Kidney glomerular epithelial cell (primary cell): ENCODE results near the gene IGFN1.
"Not testable (repeated sequence)": the region's sequence is repeated elsewhere in the genome, so short reads cannot be mapped to it uniquely, and the experiment has no call there.

ENCODE experiments used
- DNase-seq: peaks from one replicate; lab custom pipeline; 2025; lab: John Stamatoyannopoulos, UW

Gene IGFN1

DNA sequence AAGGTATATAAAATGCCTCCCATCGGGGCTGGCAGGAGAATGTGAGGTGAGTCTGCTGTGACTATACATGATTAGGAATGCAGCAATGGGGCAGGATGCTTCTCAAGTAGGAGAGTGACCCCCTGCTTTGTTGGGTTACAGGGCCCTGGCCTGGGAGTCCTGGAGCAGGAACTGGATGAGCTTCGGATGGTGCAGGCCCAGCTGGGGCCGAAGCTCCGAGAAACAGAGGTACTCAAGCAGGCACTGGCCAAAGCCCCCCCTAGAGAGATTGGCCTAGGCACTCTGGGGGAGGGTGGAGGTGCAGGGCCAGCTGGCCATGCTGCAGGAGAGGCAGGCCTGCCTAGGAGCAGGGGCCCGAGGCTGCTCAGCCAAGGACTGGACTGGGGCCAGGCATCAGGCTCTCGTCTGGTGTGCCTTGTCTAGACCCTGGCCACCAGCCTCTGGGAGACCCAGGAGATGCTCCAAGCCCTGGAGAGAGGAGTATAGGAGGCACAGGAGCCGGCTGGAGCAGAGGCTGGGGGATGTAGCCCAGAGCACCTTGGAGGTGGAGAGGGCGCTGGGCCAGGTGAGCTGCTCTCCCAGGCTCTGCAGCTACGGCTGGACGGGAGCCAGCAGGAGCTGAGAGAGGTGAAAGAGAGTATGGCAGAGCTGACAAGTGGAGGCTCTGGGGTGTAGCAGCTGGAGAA is 59.8 kb downstream of the IGFN1 start:
- no peak for DNase-seq

DNA sequence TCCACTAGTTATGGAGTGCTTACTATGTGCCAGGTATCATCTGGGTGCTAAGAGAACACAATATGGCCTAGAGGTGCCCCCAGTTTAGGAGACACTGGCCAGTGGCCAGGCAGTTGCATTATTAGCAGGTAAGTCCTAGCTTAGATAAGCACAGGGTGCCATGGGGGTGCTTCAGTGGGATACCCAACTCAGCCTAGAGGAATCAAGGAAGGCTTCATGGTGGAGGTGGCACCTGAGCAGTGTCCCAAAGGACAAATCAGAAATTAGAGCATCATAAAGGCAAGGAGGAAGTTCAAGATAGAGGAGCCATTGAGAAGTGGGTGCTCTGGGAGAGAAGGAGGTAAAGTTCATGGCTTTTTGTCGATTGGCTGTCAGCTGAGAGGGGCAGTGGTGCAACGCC is 60.8 kb downstream of the IGFN1 start:
- DNase-seq: no peak

DNA sequence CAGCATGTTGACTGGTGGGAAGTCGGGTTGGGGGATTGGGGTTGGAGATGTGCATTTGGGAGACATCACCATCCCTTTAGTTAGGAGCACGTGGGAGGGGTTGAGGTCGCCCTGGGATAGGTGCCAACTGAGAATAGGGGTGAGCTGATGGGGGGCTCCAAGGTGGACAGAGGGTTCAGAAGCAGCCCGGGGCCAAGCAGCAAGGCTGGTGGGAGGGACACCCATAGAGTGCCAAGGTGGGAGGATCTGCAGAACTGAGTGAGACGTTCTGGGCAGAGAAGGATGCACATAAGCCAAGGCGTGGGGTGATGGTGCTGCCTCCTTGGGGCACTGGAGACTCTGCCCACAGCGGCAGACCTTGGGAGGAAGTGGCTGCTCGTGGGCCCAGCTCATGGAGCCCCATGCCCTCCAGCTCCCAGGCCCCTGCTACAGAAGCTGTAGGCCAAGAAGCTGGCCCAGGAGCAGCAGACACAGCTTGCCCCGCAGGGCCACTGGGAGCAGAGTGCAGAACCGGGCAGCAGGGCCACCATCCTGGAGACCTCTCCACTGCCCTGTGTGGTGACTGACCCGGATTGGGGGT is 61.3 kb downstream of the IGFN1 start:
- no peak for DNase-seq

DNA sequence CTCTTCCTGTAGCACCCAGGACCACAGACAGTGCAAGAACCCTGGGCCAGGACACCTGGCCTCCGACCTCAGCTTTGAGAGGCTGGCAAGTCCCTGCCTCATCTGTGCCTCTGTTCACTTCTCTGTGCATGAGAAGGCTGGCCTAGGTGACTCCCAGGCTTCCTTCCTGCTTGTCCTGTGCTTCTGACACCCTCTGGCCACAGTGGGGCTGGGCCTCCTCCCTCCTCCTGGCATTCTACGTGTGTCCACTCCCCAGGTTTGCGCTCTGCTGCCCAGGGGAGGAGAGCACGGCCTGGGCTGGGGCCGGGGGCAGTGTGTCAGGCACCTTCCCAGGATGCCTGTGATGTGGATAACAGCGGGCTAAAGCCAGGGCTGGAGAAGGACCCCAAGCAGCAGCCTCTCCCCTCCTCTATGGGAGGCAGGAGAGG is 62.3 kb downstream of the IGFN1 start:
- no peak for DNase-seq

DNA sequence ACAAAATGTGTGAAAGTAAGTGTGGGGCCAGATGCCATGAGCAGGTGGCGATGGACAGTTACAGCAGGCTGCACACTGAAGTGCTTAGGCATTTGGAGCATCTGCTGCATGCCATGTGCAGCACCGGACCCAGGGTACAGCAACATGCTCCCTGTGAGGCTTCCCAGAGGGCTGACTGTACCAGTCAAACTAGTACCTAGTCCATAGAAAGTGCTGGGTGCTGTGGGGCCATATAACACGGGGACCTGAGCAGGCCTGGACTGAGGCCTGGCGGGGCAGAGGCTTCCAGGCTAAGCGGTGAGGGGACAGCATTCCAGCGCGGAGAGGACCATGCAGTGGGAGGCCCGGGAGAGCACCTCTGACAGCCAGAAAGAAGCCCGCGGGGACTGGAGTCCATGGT is 62.8 kb downstream of the IGFN1 start:
- DNase-seq: no peak

DNA sequence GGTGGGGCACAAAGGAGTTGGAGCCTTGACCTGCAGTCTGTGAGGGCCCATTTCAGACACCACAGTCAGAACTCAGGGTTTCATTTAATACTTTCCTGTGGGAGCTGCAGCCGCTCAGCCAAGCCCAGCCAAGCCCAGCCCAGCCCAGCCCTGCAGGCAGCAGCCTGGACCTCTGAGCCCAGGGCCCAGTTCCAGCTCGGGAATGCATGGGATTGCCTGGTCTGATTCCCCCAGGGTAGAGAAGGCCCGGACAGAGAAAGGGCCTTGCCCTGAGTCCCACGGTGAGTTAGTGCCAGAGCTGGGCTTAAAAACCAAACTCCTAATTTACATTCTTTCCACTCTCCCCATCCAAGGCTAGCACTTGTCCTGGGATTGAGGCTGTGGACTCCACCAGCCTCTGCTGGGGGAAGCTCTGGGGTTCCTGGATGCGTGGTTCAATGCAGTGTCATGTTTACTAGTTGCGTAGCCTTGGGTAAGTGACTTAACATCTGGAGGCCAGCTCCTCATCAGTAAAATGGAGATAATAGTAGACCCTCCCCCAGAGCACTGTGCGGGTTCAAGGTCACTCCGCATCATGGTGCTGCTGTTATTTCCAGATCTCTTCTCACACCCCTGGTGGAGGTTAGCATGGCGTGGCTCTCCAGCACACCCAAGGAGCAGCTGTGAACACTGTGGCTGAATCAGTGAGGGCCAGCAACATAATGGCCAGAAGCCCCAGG is 63.4 kb downstream of the IGFN1 start:
- DNase-seq: no peak

DNA sequence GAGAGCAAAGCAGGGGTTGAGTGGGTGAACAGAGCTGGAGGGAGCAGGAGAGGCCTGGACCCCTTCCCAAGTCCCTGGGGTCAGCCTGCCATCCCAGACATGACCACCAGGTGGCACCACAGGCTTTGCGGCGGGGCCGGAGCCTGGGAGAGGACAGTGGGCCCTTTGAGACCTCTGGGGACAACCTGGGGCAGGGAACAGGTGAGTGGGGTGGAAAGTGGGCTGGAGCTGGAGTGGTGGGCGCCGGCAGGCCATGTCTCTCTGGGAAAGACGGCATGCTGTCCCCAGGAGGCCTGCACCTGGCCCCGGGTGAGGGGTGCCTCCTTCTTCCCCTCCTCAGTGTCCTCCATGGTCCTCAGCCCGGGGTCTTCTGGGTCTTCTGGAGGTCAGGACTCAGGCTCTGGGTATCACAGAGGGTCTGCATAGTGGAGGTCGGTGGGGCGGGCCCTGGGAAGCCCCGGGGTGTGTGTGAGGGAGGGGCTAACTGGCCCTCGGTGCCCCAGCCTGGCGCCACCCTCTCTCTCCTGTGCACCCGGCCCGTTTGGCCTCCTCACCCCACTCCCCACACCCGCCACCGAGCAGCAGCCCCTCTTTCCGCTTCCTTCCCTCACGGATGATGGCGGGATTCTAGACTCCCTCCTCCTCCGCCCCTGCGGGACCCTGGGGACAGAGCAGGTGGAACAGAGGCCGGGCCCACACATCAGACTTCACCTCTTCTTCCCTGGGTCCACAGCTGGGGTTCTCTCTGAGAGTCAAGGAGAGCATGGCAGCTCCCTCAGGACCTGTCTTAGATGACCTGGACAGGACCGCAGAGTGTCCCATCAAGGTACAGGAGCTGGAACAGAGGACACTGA is 64.2 kb downstream of the IGFN1 start:
- DNase-seq: peak; percentile 4

DNA sequence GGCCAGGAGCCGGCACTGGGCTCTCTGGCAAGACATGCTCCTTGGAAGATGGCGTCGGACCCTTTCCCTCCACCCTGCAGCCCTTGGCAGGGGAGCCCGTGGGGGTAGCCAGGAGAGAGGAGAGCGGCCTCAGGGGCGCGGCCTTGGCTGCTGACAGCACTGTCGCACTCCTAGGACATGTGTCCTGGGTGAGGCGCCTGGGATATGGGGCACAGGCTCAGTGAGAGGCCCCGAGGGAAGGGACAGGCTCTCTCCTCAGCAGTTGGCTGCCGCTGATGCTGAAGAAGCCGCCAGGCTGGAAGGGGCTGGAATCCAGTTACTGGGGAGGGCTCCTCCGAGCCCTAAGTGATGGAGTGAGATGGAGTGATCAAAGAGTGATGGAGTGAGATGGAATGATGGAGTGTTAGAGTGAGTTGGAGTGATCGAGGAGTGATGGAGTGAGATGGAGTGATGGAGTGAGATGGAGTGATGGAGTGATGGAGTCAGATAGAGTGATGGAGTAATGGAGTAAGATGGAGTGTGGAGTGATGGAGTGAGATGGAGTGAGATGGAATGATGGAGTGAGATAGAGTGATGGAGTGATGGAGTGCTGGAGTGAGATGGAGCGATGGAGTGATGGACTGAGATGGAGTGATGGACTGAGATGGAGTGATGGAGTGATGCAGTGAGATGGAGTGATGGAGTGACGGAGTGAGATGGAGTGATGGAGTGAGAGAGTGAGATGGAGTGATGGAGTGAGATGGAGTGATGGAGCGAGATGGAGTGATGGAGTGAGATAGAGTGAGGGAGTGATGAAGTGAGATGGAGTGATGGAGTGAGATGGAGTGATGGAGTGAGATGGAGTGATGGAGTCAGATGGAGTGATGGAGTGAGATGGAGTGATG is 65.1 kb downstream of the IGFN1 start:
- no peak for DNase-seq

DNA sequence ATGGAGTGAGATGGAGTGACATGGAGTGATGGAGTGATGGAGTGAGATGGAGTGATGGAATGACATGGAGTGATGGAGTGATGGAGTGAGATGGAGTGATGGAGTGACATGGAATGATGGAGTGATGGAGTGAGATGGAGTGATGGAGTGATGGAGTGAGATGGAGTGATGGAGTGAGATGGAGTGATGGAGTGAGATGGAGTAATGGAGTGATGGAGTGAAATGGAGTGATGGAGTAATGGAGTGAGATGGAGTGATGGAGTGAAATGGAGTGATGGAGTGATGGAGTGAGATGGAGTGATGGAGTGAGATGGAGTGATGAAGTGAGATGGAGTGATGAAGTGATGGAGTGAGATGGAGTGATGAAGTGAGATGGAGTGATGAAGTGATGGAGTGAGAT is 67.5 kb downstream of the IGFN1 start:
- DNase-seq: not testable (repeated sequence)

DNA sequence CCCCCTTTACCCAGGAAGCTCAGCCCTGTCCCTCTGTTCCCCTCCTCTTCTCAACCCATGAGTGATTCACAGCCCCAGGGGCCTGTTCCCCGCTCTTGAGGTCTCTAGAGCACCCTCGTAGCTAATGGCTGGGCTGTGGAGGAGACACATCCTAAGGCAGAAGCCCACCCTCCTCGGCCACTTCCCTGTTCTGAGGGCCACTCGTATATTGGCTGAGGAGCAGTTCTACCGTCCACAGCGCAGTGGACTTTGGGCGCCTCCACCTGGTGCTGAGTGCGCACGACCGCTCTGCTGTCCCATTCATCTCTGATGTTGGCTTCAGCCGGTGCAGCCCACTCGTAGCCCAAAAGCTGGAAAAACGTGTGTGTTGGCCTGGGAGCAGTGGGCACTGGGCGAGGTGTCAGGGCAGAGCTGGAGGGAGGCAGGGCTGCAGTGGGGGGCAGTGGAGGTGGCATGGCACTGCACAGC is 68.2 kb downstream of the IGFN1 start:
- no peak for DNase-seq

DNA sequence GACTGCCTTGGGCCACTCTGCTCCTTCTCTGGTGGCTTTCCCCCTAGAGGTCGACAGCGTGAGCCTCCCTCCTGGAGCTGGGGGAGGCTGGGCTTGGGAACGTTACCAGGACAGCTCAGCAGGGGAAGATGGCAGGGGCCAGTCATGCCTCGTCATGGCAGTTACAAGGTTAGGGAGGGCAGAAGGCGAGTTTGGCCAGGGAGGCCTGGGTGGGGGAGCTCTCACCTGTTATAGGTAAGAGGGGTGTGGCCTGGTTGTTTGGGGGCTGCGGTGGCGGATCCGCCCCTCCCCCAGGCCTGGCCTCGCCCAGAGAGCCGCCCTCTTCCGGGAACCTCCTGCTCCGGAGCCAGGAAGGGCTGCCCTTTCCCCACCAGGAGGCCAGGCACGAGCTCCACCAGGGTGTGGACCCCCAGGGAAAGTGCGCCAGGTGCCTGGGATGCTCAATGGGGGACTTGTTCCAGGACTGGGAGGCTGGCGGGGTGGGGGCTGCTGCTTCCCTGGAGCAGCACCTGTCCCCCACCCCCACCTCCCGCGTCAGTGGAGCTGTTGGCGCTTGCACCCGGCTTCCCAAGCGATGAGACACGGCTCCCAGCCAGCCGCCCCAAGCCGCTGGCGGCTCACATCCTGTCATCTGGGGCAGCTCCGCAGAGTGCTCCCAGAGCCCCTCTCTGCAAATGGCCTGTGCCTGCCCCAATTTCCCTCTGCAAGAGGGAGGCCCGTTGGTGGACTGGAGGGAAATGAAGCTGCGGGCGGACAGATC is 69.0 kb downstream of the IGFN1 start:
- peak; percentile 6 for DNase-seq

DNA sequence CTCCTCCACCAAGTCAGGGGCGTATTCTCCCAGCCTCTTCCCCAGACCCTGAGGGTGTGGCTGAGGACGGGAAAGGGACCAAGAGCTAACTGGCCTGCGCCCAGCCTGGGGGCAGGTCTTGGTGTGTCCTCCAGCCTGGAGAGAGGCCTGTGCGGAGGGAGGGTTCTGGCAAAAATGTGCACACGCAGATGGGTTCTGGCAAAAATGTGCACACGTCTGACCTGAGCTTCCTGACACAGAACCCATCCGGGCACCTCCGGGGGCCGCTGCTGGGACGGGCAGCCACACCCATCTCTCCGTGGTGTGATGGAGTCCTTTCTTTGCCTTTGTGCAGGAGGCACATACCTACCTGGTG is 69.6 kb downstream of the IGFN1 start:
- no peak for DNase-seq

DNA sequence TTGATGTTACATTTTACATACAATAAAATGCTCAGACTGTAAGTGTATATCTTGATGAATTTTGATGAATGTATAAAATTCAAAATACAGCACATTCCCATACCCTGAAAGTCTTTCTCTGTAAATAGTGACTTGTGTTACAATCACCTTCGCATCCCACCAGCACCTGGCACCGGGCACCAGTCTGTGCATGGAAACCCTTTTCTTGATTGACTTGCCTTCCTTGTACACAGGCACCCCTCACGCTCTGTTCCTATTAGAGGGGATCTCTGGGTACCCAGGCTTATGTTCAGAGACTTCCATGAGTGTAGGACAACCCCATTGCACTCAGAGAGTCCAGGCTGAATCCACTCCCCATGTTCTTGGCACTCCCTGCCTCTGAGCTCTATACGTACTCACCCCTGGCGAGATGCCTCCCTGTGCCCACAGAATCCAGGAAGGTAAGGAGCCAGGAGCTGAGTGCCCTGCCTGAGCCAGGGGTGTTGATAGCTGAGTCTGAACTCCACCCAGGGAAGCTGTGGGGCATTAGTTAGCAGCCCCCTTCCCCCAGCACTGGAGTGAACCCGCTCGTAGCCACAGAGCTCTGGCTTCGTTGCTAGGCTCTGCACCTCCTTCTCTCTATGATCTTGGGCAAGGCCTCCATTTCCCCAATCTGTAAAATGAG is 70.2 kb downstream of the IGFN1 start:
- DNase-seq: no peak

DNA sequence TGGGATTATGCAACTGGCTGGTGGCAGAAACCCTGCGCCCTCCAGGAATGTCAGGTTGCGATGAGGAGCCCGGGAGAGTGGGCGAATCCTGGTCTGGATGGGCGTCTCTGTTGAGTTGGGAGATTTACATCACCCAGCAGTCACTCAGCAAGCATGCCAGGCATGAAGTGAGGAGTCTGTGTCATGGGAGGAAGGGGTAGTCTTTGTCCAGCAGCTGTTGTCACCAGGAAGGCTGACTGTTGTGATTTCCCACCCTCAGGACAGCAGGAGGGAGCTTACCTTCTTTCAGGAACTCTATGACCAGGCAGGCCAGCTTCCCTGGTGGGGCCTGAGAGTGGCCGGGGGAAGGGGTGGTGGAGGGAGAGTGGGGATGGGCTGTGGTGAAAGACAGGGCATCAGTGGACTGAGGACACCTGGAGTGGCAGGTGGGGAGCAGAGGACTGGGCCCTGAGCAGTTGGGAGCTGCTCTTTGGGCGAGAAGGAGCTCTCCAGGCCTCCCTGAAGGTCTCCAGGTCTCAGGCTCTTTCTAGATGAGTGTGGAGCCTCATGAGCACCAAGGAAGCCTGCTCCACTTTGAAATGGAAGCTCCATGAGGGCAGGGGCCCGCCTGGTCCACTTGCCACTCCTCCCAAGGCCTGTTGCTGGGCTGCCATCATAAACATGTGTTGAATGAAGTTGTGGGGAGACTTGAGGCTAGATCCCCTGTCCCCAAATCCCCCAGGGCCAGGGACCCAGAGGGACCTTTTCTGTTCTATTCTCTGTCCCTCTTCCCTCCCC is 71.3 kb downstream of the IGFN1 start:
- no peak for DNase-seq

DNA sequence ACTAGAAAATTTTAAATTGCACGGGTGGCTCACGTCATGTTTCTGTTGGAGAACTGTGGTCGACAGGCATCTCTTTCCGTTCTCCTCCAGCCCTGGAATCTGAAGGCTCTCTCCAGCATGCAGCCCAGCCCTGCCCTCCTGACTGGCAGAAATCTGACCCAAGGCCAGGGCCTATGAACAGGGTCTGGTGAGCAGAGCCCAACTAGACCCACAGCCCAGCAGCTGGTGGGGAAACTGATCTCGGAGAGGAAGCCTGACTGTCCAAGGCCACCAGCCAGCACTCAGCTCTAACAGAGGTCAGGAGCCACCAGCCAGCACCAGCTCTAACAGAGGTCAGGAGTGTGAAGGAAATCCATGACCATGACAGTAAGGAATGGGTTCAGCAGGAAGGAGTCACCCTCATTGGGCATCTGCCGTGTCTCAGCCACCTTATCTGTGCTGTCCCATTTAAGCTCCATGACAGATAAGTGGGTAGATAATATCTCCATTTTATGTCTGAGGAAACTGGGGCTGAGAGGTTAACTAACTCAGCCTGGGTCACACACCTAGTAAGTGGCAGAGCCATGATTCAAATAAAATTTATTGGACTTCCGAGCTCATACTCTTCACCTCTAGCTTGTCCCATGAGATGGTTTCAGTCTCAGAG is 72.5 kb downstream of the IGFN1 start:
- DNase-seq: no peak

DNA sequence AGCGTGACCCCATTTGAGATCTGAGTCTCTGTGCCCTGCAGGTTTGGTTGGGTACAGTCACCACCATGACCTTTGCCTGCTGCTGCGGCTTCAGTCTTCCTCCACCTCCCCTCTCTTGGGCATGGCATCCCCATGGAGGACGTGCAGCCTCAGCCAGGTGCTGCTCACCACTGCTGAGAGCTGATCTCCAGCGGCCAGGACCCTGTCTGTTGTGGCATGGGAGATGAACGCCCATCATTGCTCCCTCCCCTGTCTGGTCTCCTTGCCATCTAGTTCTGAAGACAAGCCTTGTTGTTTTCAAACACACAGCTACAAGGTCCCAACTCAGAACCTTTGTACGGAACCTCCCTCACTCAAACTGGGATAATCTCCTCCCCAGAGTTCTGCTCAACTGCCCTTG is 73.4 kb downstream of the IGFN1 start:
- DNase-seq: no peak

DNA sequence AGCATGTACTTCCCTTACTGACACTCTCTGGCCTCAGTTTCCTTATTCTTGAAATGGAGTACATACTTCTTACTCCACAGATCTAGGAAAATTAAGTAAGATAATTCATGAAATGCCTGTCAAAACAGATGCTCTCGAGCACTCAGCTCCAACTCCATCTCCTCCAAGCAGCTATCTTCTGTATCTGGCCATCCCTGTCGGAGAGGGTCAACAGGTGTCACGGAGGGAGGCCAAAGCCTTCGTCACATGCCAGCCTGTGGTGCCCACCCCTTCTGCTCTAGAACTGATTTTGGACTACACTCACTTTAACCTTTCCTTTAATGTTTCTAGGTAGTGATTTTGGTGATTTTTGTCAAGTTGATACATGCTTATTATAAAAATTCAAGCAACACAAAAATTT is 73.9 kb downstream of the IGFN1 start:
- DNase-seq: no peak

DNA sequence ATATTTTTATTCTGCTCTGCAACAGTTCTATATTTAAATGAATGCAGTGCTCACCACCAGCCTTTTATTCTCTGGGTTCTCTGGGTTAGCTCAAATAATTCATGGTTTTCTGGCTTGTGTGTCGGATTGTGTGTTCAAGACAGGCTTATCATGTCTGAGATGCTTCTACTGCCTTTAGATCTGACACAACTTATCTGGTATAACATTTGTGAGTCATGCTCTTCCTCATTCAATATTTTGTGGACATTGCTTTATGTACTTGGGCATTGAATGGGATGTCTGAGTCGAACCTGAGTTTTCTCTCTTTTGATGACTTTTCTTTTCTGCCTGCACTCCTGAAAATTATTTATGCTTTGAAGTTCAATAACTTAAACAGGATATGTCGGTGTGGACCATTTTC is 75.1 kb downstream of the IGFN1 start:
- no peak for DNase-seq

DNA sequence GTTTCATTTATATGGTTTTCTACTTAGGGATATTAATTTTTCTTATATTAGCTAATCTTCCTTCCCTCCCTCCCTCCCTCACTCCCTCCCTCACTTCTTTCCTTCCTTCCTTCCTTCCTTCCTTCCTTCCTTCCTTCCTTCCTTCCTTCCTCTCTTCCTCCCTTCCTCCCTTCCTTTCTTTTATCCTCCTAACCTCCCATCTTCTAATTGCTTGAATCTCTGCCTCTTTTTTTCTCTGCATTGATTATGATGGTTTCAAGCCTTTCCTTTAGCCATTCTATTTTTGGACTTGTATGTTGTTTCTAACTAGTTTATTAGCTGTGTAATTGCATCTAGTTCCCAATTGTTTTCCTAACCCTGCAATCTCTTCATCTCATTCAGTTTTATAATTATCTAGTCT is 75.7 kb downstream of the IGFN1 start:
- DNase-seq: no peak
